ENCODE data around the gene USP25. TPM values are rescaled to one million over a fixed set of nuclear protein-coding genes. Genes with fewer than 3 reads are reported as not detected.

USP25 gene
- total RNA-seq, 4 donors from 2014 or later = 17.4 to 42.0 (median 27.5) TPM

- WGBS, 2 donors = 82 to 84% methylated on average over 1 of the region's 1 CpG
- peaks cover 0 to 28% (median 0%) of the 10 kb centered on the region in 3 donors for H3K4me1 ChIP-seq
- no peak for TF ChIP-seq CTCF (IDR thresholded peaks at IDR 0.05)
- TF ChIP-seq POLR2A (IDR thresholded peaks at IDR 0.05) = no peak
Observed at GRCh38 chr21:15766952-15767603, 37.3 kb downstream of the USP25 start.

GRCh38 chr21:15768045-15768601 is 38.3 kb downstream of the USP25 start:
- no peak for DNase-seq
- Histone ChIP-seq H3K27ac (no peak overlapping the region), H3K4me1 (peaks cover 0 to 28% (median 0%) of the 10 kb centered on the region in 3 donors), H3K4me3 (no peak overlapping the region), H3K27me3 (no peaks in the 10 kb centered on the region), H3K9me3 (no peaks in the 10 kb centered on the region), H3K36me3 (peaks cover 0 to 9% (median 0%) of the 10 kb centered on the region in 3 donors)
- WGBS, 2 donors = 87 to 89% methylated on average over 5 of the region's 5 CpGs
- no peak for TF ChIP-seq POLR2A (IDR thresholded peaks at IDR 0.05)
- no peak for TF ChIP-seq CTCF (IDR thresholded peaks at IDR 0.05)
- intact Hi-C loops (cut with DNase I) = no loop called here

More at GRCh38 chr21:15766952-15767603, 37.3 kb downstream of the USP25 start:
- H3K9me3 ChIP-seq = no peaks in the 10 kb centered on the region
- intact Hi-C loops (cut with DNase I) = no loop called here
- H3K27ac ChIP-seq = no peak overlapping the region
- H3K27me3 ChIP-seq = no peaks in the 10 kb centered on the region
- peaks cover 0 to 9% (median 0%) of the 10 kb centered on the region in 3 donors for H3K36me3 ChIP-seq
- no peak for DNase-seq
- no peak overlapping the region for H3K4me3 ChIP-seq

GRCh38 chr21:15768853-15769252 is 39.1 kb downstream of the USP25 start:
- no peaks in the 10 kb centered on the region for H3K27me3 ChIP-seq
- peaks cover 0 to 31% (median 0%) of the 10 kb centered on the region in 3 donors for H3K4me1 ChIP-seq
- intact Hi-C loops (cut with DNase I) = no loop called here
- H3K27ac ChIP-seq = no peak overlapping the region
- H3K9me3 ChIP-seq = no peaks in the 10 kb centered on the region
- no peak for DNase-seq
- WGBS, 2 donors = 62 to 87% methylated on average over 2 of the region's 2 CpGs
- H3K36me3 ChIP-seq = peaks cover 0 to 9% (median 0%) of the 10 kb centered on the region in 3 donors
- no peak overlapping the region for H3K4me3 ChIP-seq
- TF ChIP-seq POLR2A (IDR thresholded peaks at IDR 0.05) = no peak
- no peak for TF ChIP-seq CTCF (IDR thresholded peaks at IDR 0.05)

- Histone ChIP-seq H3K27ac (no peak overlapping the region), H3K36me3 (peaks cover 0 to 9% (median 0%) of the 10 kb centered on the region in 3 donors), H3K27me3 (no peaks in the 10 kb centered on the region), H3K4me3 (no peak overlapping the region), H3K4me1 (peaks cover 0 to 47% (median 5%) of the 10 kb centered on the region in 3 donors), H3K9me3 (no peaks in the 10 kb centered on the region)
- TF ChIP-seq CTCF (IDR thresholded peaks at IDR 0.05) (no peak), POLR2A (IDR thresholded peaks at IDR 0.05) (no peak)
- DNase-seq = no peak
- 93 to 98% methylated on average over 6 of the region's 6 CpGs for WGBS, 2 donors
- intact Hi-C loops (cut with DNase I) = no loop called here
Observed at GRCh38 chr21:15771311-15771710, 41.5 kb downstream of the USP25 start.

- Histone ChIP-seq H3K27me3 (no peaks in the 10 kb centered on the region), H3K9me3 (no peaks in the 10 kb centered on the region), H3K4me3 (no peak overlapping the region), H3K4me1 (peaks cover 0 to 36% (median 5%) of the 10 kb centered on the region in 3 donors), H3K36me3 (peaks cover 0 to 5% (median 0%) of the 10 kb centered on the region in 3 donors), H3K27ac (no peak overlapping the region)
- TF ChIP-seq CTCF (IDR thresholded peaks at IDR 0.05) (no peak), POLR2A (IDR thresholded peaks at IDR 0.05) (no peak)
- no peak for DNase-seq
- intact Hi-C loops (cut with DNase I) = no loop called here
- WGBS, 2 donors = 71 to 98% methylated on average over 3 of the region's 3 CpGs
Observed at GRCh38 chr21:15772654-15773053, 42.9 kb downstream of the USP25 start.
